ENCODE results near the gene PTPRG. TPM values are rescaled to one million over a fixed set of nuclear protein-coding genes. Genes with fewer than 3 reads are reported as not detected.

The PTPRG gene
- total and polyA plus RNA-seq, 2 experiments from 2014 or later, result 24.4 to 131 TPM

DNA sequence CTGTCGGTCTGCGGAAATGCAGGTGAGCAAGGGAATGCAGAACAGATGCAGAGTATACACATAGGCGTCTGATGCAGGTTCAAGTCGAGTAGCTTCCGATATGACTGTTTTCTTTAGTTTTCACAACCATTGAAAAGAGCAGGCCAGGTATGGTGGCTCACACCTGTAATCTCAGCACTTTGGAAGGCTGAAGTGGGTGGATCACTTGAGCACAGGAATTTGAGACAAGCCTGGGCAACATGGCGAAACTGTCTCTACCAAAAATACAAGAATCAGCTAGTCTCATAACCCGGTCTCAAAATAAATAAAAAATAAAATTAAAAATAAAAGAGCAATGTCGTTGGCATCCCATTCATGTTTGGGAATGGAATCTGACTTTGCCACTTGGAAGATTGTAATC is 101.5 kb downstream of the PTPRG start:
- Mint-ChIP-seq H3K9me3 (no peaks in the 10 kb centered on the region), H3K4me3 (no peak overlapping the region), H3K27me3 (ENCODE audit: insufficient read depth, low read depth, poor library complexity) (no peaks in the 10 kb centered on the region), H3K36me3 (ENCODE audit: low read depth) (peaks cover 13% of the 10 kb centered on the region; the same call in 2 of the 3 replicates), H3K4me1 (peaks cover 44% of the 10 kb centered on the region), H3K27ac (no peak overlapping the region; the same call in 1 of the 2 replicates)
- H3K27ac ChIP-seq (ENCODE audit: low read depth), result peak overlapping the region; percentile 67; the same call in 1 of the 2 replicates
- no peak for ATAC-seq
- no peak overlapping the region for H3K4me2 ChIP-seq
- no peaks in the 10 kb centered on the region for H3K9me2 ChIP-seq (ENCODE audit: insufficient read depth)
- no peak for DNase-seq (ENCODE audit: low spot score)
- no peaks in the 10 kb centered on the region; the same call in 1 of the 2 replicates for H3F3A ChIP-seq (replicated peaks; ENCODE audit: low read depth)
- H3K36me3 ChIP-seq (ENCODE audit: insufficient read depth), result no peaks in the 10 kb centered on the region
- no peak overlapping the region for H2AFZ ChIP-seq
- peaks cover 26% of the 10 kb centered on the region for H4K20me1 ChIP-seq (replicated peaks; ENCODE audit: insufficient read depth)
- no peak overlapping the region for H3K4me3 ChIP-seq
- H3K79me2 ChIP-seq (replicated peaks; ENCODE audit: insufficient read depth), result peaks cover 100% of the 10 kb centered on the region
- TF ChIP-seq STAT1 (IDR thresholded peaks at IDR 0.05; ENCODE audit: unreplicated experiment) (no peak), EZH2 (IDR thresholded peaks at IDR 0.05; ENCODE audit: low read depth, unreplicated experiment) (no peak), NANOG (IDR thresholded peaks at IDR 0.05; ENCODE audit: borderline replicate concordance) (no peak), EZH2phosphoT487 (IDR thresholded peaks at IDR 0.05; ENCODE audit: unreplicated experiment) (no peak), ZNF331 (CRISPR knock-in tag; IDR thresholded peaks at IDR 0.05; ENCODE audit: low read depth) (no peak), ZNF114 (CRISPR knock-in tag; IDR thresholded peaks at IDR 0.05) (no peak), CREB1 (CRISPR knock-in tag; IDR thresholded peaks at IDR 0.05; ENCODE audit: low read depth) (no peak), JUNB (IDR thresholded peaks at IDR 0.05; ENCODE audit: unreplicated experiment) (no peak), POLR2AphosphoS5 (IDR thresholded peaks at IDR 0.05; ENCODE audit: low read depth) (no peak)
- TF ChIP-seq, protein P1, sequence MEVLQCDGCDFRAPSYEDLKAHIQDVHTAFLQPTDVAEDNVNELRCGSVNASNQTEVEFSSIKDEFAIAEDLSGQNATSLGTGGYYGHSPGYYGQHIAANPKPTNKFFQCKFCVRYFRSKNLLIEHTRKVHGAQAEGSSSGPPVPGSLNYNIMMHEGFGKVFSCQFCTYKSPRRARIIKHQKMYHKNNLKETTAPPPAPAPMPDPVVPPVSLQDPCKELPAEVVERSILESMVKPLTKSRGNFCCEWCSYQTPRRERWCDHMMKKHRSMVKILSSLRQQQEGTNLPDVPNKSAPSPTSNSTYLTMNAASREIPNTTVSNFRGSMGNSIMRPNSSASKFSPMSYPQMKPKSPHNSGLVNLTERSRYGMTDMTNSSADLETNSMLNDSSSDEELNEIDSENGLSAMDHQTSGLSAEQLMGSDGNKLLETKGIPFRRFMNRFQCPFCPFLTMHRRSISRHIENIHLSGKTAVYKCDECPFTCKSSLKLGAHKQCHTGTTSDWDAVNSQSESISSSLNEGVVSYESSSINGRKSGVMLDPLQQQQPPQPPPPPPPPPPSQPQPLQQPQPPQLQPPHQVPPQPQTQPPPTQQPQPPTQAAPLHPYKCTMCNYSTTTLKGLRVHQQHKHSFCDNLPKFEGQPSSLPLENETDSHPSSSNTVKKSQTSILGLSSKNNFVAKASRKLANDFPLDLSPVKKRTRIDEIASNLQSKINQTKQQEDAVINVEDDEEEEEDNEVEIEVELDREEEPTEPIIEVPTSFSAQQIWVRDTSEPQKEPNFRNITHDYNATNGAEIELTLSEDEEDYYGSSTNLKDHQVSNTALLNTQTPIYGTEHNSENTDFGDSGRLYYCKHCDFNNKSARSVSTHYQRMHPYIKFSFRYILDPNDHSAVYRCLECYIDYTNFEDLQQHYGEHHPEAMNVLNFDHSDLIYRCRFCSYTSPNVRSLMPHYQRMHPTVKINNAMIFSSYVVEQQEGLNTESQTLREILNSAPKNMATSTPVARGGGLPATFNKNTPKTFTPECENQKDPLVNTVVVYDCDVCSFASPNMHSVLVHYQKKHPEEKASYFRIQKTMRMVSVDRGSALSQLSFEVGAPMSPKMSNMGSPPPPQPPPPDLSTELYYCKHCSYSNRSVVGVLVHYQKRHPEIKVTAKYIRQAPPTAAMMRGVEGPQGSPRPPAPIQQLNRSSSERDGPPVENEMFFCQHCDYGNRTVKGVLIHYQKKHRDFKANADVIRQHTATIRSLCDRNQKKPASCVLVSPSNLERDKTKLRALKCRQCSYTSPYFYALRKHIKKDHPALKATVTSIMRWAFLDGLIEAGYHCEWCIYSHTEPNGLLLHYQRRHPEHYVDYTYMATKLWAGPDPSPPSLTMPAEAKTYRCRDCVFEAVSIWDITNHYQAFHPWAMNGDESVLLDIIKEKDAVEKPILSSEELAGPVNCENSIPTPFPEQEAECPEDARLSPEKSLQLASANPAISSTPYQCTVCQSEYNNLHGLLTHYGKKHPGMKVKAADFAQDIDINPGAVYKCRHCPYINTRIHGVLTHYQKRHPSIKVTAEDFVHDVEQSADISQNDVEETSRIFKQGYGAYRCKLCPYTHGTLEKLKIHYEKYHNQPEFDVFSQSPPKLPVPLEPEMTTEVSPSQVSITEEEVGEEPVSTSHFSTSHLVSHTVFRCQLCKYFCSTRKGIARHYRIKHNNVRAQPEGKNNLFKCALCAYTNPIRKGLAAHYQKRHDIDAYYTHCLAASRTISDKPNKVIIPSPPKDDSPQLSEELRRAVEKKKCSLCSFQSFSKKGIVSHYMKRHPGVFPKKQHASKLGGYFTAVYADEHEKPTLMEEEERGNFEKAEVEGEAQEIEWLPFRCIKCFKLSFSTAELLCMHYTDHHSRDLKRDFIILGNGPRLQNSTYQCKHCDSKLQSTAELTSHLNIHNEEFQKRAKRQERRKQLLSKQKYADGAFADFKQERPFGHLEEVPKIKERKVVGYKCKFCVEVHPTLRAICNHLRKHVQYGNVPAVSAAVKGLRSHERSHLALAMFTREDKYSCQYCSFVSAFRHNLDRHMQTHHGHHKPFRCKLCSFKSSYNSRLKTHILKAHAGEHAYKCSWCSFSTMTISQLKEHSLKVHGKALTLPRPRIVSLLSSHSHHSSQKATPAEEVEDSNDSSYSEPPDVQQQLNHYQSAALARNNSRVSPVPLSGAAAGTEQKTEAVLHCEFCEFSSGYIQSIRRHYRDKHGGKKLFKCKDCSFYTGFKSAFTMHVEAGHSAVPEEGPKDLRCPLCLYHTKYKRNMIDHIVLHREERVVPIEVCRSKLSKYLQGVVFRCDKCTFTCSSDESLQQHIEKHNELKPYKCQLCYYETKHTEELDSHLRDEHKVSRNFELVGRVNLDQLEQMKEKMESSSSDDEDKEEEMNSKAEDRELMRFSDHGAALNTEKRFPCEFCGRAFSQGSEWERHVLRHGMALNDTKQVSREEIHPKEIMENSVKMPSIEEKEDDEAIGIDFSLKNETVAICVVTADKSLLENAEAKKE (CRISPR knock-in tag; IDR thresholded peaks at IDR 0.05), result no peak
- TF ChIP-seq, protein P2, sequence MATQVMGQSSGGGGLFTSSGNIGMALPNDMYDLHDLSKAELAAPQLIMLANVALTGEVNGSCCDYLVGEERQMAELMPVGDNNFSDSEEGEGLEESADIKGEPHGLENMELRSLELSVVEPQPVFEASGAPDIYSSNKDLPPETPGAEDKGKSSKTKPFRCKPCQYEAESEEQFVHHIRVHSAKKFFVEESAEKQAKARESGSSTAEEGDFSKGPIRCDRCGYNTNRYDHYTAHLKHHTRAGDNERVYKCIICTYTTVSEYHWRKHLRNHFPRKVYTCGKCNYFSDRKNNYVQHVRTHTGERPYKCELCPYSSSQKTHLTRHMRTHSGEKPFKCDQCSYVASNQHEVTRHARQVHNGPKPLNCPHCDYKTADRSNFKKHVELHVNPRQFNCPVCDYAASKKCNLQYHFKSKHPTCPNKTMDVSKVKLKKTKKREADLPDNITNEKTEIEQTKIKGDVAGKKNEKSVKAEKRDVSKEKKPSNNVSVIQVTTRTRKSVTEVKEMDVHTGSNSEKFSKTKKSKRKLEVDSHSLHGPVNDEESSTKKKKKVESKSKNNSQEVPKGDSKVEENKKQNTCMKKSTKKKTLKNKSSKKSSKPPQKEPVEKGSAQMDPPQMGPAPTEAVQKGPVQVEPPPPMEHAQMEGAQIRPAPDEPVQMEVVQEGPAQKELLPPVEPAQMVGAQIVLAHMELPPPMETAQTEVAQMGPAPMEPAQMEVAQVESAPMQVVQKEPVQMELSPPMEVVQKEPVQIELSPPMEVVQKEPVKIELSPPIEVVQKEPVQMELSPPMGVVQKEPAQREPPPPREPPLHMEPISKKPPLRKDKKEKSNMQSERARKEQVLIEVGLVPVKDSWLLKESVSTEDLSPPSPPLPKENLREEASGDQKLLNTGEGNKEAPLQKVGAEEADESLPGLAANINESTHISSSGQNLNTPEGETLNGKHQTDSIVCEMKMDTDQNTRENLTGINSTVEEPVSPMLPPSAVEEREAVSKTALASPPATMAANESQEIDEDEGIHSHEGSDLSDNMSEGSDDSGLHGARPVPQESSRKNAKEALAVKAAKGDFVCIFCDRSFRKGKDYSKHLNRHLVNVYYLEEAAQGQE (IDR thresholded peaks at IDR 0.05; ENCODE audit: unreplicated experiment), result no peak
- TF ChIP-seq, protein P3, sequence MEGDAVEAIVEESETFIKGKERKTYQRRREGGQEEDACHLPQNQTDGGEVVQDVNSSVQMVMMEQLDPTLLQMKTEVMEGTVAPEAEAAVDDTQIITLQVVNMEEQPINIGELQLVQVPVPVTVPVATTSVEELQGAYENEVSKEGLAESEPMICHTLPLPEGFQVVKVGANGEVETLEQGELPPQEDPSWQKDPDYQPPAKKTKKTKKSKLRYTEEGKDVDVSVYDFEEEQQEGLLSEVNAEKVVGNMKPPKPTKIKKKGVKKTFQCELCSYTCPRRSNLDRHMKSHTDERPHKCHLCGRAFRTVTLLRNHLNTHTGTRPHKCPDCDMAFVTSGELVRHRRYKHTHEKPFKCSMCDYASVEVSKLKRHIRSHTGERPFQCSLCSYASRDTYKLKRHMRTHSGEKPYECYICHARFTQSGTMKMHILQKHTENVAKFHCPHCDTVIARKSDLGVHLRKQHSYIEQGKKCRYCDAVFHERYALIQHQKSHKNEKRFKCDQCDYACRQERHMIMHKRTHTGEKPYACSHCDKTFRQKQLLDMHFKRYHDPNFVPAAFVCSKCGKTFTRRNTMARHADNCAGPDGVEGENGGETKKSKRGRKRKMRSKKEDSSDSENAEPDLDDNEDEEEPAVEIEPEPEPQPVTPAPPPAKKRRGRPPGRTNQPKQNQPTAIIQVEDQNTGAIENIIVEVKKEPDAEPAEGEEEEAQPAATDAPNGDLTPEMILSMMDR (conservative IDR thresholded peaks at IDR 0.05; ENCODE audit: low read depth in 2 of 2), result no peak
- TF ChIP-seq, protein P4, sequence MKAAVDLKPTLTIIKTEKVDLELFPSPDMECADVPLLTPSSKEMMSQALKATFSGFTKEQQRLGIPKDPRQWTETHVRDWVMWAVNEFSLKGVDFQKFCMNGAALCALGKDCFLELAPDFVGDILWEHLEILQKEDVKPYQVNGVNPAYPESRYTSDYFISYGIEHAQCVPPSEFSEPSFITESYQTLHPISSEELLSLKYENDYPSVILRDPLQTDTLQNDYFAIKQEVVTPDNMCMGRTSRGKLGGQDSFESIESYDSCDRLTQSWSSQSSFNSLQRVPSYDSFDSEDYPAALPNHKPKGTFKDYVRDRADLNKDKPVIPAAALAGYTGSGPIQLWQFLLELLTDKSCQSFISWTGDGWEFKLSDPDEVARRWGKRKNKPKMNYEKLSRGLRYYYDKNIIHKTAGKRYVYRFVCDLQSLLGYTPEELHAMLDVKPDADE (IDR thresholded peaks at IDR 0.05), result no peak
- no peaks in the 10 kb centered on the region for H3K27me3 ChIP-seq (ENCODE audit: insufficient read depth)
- H3K4me1 ChIP-seq (ENCODE audit: insufficient read depth), result peaks cover 57% of the 10 kb centered on the region

All from GM23338 (cell line).